ENCODE results near the gene SLC13A3.

Gene SLC13A3

DNA sequence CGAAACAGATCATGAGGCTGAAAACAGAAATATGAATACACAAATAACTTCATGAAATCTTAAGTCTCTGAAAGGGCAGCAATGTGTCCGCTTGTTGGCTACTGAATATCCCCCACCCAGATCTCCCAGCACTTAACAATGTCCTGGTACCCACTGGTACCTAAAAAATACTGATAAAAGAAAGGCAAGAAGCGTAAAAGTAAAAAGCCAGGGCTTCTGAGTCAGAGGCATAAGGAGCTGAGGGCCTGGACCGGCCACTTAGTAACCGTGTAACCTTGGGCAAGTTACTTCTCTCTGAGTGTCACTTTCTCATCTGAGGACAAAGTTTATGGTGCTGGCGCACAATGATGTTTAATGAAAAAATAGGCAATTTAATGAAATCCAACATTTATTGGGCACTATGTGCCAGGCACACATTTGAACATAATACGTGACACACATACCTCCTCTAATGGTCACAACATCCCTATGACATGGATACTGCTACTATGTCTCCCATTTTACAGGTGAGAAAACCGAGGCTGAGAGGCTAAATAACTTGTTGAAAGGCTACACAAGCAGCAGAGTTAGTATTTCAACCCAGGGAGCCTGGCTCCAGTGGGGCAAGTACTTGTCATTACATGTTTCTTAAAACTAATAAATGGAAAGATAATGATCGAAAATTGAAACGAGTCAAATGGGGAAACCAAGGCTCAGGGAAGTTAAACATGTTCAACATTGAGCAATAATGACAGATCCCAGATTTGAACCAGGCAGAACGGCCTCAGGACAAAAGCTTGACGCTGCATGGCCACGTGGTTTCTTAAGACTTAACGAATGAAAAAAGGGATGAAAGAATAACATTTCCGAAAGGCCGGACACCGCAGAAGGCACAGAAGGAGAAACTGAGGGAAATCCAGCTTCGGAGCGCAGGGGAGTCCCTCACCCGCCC, 37.2 kb upstream of the SLC13A3 start:
- DNase-seq (ENCODE audit: low read depth): peak; percentile 46
- TF ChIP-seq, protein P1, sequence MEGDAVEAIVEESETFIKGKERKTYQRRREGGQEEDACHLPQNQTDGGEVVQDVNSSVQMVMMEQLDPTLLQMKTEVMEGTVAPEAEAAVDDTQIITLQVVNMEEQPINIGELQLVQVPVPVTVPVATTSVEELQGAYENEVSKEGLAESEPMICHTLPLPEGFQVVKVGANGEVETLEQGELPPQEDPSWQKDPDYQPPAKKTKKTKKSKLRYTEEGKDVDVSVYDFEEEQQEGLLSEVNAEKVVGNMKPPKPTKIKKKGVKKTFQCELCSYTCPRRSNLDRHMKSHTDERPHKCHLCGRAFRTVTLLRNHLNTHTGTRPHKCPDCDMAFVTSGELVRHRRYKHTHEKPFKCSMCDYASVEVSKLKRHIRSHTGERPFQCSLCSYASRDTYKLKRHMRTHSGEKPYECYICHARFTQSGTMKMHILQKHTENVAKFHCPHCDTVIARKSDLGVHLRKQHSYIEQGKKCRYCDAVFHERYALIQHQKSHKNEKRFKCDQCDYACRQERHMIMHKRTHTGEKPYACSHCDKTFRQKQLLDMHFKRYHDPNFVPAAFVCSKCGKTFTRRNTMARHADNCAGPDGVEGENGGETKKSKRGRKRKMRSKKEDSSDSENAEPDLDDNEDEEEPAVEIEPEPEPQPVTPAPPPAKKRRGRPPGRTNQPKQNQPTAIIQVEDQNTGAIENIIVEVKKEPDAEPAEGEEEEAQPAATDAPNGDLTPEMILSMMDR (conservative IDR thresholded peaks at IDR 0.05; ENCODE audit: control insufficient read depth, insufficient read depth, low read depth, low read length): no peak
- peak overlapping the region; percentile 79 for H3K4me3 ChIP-seq (ENCODE audit: control insufficient read depth, low read depth, low read length)

DNA sequence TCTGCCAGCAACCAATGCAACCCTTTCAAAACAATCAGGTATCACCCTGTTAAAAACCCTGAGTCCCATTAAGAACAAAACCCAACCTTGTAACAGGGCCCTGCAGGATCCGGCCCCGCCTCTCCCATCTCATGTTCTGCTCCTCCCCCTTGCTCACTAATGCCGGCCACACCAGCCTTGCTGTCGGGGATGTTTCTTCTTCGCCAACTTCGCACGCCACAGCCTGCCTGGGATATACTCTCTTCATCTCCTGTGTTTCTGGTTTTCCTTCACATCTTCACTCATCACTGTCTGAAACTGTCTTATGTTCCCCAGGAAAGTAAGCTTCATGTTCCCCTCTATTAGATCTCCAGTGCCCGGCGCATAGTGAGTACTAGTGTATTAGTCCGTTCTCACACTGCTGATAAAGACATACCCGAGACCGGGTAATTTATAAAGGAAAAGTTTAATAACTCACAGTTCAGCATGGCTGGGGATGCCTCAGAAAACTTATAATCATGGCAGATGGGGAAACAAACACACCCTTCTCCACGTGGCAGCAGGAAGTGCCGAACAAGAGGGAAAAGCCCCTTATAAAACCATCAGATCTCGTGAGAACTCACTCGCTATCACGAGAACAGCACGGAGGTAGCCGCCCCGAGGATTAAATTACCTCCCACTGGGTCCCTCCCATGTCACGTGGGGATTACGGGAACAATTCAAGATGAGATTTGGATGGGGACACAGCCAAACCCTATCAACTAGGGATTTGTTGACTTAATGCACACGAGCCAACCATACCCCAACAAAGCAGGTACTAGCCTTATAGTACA, 32.9 kb upstream of the SLC13A3 start:
- H3K4me3 ChIP-seq (ENCODE audit: control insufficient read depth, low read depth, low read length): peak overlapping the region; percentile 84
- TF ChIP-seq, protein P1 (conservative IDR thresholded peaks at IDR 0.05; ENCODE audit: control insufficient read depth, insufficient read depth, low read depth, low read length): no peak
- peak; percentile 89 for DNase-seq (ENCODE audit: low read depth)

DNA sequence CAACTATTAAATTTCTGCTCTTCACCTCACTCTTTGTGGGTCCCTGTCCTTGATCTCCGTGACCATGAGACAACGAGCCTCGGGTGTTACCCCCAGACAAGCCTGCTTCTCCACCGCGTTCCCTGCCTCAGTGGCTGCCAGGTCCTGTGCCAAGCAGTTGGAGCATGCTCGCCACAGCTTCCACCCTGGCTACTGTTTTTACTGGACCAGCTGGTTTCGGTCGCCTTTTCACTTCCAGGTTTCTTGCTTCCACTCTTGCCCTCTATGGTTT, 32.3 kb upstream of the SLC13A3 start:
- no peak for DNase-seq (ENCODE audit: low read depth)
- TF ChIP-seq, protein P1 (conservative IDR thresholded peaks at IDR 0.05; ENCODE audit: control insufficient read depth, insufficient read depth, low read depth, low read length): no peak
- peak overlapping the region; percentile 84 for H3K4me3 ChIP-seq (ENCODE audit: control insufficient read depth, low read depth, low read length)

DNA sequence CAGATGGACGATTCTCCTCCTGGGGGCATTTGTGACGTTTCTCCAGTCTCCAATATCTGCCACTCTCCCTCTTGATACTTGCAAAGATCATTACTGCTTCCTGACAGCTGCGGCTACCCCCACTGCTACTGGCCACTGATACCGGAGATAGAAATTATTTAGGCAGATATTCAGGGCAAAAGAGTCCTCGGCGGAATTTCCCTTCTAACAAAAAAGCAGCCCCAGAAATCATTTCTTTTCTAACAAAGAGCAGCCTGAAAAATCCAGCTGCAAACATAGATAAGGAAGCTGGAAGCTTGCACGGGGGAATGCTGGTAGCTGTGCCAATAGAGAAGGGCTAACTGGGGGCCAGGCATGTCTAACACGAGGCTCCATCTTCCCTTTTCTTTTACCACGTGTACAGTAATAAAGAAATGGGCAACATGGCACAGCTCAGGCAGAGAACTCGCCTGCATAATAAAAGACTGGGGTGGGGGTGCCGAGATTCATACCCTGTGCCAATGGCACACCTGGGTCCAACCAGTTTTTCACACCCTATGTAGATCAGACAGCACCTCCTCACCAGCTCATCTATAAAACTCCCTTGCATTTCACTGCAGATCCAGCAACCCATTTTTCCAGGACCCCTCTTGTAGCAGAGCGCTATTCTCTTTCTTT, 31.9 kb upstream of the SLC13A3 start:
- TF ChIP-seq, protein P1 (conservative IDR thresholded peaks at IDR 0.05; ENCODE audit: control insufficient read depth, insufficient read depth, low read depth, low read length): no peak
- no peak for DNase-seq (ENCODE audit: low read depth)
- peak overlapping the region; percentile 84 for H3K4me3 ChIP-seq (ENCODE audit: control insufficient read depth, low read depth, low read length)

DNA sequence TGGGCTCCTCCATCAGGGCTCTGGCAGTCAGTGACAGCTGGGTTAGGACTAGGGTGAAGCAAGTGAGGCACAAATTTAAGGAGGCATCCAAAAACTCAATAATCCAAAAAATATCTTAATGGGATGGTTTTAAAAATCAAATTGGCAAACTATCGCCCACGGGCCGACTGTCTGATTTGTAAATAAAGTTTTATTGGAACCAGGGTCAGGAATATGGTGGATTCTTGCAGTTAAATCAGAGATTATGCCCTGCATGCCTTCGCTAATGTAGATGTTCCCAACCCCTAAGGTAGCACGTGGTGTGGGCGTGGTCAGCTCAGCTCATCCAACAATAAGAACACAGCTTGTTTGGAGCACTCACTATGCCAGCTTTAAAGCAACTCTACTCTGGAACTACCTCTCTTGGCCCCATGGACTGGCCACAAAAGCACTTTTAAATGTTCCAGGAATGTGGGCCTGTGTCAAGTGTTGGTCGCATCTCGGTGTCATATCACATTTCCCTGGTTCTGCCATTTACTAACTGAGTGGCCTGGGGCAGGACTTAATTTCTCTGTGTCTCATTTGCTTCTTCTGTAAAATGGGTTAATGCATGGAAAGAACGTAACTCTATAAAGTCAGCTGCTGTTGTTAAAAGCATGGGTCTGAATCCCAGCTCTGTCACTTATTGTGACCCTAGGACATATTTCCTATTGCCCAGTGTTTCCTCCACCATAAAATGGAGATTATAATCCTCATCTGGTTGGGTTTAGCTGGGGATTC, 31.0 kb upstream of the SLC13A3 start:
- H3K4me3 ChIP-seq (ENCODE audit: control insufficient read depth, low read depth, low read length): no peak overlapping the region
- DNase-seq (ENCODE audit: low read depth): no peak
- TF ChIP-seq, protein P1 (conservative IDR thresholded peaks at IDR 0.05; ENCODE audit: control insufficient read depth, insufficient read depth, low read depth, low read length): no peak
